Activated T-helper 1 cell treated with anti-CD3 and anti-CD28 coated beads, Interleukin-2, amount 50 U/mL, for 16 hours (primary cell): ENCODE data around the gene LMCD1.

Experiments
- DNase-seq, 2 donors: peaks; one replicate each; pipeline ENCODE4 v3.0.0-alpha.2; 2020; ENCODE audit warnings: low read depth in 1 of 2, low spot score in 1 of 2

LMCD1 gene

DNA sequence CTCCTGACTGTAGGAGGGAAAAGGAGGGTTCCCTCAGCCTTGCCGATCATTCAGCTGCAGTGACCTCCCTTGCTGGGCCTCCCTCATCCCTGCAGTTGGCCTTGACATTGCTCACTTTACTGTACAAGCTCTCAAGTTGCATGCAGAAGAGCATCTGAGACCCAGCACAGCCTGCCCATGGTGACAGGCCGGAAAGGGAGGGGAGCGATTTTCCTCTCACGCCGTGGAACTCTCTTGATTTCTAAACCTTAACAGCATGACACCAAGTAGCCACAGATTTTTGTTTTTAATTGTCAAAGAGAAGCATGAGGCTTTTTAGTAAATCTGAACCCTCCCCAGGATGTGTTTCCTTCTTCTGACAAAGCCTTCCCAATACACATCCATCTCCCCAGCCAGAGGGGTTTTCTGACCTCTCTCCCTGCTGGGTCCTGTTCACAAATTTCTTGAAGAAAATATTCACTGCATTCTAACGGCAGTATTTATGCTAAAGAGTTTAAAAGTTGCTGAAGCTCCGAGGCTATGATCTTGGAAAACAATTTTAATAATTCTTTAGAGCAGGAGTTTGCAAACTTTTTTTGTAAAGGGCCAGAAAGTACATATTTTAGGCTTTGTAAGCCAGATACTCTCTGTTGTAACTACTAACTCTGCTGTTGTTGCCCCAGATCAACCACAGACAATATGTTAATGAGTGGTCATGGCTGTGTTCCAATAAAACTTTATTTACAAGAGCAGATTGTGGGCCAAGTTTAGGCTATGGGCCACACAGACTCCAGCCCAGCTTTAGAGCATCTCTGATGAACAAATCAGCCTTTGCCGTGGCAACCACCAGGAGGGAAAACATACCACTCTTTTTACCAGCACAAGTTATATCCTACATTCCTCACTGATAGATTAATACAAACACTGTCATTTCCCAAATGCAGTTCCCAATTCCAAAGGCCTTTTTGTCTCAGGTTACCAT is 34.8 kb downstream of the LMCD1 start:
- no peak for DNase-seq

DNA sequence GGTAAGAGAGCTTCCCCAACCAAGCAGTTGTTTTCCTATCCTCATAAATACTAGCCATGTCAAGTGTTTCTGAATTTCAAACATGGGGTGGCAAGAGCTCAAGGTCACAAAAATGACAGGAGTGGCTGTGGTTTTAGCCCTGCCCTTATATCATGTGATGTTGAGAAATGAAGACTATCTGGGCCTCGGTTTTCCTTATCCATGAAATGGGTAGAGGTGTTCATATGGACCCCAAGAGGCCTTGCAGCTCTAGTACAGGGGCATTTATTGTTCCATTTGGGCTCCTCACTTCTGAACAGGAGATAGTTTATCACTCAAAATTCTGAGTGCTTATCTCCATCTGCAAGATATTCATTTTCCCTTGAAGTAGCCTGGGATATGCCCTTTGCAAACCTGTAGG is 35.8 kb downstream of the LMCD1 start:
- DNase-seq, result no peak

DNA sequence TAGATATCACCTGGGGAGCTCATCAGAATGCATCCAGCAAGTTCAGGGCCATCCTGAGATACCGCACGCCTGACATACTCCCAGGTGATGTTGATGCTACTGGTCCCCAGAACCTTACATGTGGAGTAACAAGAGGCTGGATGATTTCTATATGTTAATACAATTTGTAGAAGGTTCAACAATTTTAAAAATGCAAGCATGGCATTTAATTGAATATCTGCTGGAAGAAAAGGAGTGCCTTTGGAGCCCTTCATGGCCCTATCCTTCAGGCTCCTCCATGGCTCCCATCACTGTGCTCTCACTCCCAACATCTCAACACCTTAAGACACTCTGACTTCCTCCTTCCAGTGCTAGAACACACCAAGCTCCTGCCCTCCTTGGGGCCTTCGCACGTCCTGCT is 36.6 kb downstream of the LMCD1 start:
- no peak for DNase-seq

DNA sequence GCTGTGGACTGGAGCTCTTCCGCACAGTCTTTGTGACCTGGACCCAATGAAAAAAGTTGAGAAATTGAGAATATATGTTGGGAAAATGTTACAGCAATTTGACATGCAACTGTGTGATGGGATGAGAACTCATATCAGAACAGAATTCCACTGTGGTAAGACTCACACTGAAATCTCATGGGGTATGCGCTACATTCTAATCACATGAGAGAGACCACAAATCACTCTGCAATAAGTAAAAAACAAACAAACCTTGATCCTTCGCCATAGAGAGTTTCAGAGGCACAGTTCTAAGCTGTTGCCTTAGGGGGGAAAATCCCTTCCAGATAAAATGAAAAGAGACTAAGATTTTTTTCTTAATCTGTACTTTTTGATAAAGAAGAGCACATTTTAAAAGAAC is 37.3 kb downstream of the LMCD1 start:
- no peak for DNase-seq

DNA sequence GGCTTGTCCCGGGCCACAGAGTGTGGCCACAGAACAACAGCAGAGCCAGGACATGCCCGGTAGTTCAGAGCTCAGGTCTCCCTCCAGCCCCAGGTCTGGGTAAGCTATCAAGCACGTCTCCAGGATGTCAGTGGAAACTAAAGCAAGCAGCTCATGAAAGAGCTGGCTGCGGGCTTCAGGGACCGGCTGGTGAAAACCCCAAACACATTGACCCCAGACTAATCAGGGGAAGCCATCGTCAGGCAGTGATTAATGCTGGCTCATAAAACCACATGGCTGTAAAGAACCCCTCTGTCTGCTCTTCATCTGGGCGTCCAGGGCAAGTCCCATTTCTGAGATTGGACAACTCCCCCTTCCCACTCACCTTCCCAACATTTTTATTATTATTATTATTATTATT is 37.8 kb downstream of the LMCD1 start:
- no peak for DNase-seq

DNA sequence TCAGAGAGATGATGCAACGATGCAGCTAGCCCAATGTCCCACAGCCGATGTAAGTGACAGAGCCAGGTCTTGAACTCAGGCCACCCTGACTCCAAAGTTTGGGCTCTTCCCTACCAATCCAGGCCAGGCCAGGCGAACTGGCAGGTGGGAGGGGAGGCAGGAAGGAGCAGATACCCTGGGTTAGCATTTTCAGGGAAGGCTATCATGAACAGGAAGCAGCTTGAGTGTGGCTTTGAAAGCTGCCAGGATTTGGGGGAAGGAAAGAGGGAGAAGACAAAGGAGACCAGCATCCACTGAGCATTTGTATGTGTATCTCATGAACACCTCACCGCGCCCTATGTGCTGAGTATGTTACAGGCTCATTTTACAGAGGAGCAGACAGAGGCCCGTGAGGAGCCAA is 38.8 kb downstream of the LMCD1 start:
- no peak for DNase-seq

DNA sequence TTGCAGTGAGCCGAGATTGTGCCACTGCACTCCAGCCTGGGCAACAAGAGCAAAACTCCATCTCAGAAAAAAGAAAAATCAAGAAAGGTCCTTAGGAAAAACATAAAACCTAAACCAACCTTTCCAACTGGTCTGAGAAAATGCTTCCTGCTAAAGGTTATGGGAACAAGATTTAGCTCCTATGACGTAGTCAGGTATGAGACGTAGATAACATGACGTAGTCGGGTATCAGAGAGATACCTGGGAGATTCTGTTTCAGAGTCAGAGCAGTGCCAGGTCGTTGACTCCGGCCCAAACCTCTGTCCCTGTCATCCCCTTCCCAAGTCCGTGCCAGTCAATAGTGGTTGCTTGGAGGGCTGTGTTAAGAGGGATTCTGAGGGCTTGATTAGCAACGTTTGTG is 39.9 kb downstream of the LMCD1 start:
- no peak for DNase-seq

DNA sequence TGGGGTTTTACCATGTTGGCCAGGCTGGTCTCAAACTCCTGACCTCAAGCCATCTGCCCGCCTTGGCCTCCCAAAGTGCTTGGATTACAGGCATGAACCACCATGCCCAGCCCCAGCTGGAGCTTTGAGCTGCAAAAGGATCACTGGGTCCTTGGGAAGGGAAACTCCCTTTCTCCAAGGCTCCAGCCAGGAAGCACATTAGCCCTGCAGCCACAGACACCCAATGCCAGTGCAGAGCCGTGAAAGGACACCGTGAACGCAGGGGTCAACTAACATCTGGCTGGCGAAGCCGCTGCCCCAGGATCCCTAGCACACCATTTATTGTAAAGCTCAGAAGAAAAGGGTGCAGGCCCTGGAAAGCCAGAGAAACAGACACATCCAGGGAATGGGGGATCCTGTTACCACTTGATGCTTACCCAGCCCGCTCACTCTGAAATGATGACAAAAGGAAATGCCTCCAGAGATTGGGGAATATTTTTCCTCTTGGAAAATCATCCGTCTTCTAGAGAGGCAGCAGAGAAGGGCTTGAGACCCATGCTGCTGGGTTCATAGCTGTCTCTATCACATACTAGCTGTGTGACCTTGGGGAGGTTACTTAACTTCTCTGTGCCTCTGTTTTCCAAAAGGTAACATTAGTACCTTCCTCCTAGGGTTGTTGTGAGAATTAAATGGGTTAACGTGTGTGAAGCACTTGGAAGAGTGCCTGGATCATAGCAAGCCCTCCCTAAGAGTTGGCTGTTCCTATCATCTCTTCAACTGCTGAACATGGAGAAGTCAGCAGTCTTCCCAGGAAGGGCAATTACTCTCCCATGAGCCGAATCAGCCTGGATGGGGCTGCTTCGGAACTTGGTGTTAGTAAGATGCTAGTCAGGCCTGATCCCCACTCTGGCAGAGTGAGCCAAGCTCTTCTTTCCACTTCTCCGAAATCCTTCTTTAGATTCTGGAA is 40.8 kb downstream of the LMCD1 start:
- DNase-seq, result no peak

DNA sequence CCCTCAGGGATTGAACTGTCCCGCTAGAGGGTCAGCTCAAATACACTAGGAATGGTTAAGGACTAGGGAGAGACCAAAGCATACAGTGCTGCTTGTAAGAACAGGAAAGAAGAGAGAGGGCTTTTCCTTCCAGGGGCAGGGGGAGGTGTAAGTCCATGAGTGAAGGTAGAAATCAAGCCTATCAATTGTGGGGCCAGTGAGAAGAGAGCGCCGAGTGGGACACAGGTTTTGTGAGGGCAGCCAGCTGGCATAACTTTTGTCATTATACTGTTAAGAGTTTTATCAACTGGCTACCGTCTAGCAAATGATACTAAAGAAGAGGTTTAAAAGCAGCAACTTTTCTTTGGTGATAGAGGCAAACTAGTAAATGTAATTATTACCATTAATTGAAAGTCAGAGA is 45.0 kb downstream of the LMCD1 start:
- DNase-seq, result no peak

DNA sequence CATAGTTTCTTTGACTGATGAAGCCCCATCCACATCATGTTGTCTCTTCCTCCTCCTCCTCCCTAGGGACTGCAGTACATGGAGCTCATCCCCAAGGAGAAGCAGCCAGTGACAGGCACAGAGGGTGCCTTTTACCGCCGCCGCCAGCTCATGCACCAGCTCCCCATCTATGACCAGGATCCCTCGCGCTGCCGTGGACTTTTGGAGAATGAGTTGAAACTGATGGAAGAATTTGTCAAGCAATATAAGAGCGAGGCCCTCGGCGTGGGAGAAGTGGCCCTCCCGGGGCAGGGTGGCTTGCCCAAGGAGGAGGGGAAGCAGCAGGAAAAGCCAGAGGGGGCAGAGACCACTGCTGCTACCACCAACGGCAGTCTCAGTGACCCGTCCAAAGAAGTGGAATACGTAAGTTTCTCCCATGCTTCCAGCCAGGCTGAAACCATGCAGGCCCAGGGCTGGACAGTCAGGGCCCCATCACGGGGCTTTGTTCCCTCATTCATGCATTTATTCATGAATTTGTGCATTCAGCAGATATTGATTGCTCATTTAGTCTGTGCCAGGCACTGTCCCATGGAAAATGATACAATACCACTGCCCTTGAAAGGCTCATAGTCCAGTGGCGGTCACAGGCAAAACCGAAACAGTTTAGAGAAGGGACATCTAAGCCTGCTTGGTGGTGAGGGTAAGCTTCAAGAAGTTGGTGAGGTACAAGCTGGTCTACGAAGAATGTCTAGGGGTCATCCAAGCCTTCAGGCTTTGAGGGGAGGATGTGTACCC is 47.1 kb downstream of the LMCD1 start:
- no peak for DNase-seq

DNA sequence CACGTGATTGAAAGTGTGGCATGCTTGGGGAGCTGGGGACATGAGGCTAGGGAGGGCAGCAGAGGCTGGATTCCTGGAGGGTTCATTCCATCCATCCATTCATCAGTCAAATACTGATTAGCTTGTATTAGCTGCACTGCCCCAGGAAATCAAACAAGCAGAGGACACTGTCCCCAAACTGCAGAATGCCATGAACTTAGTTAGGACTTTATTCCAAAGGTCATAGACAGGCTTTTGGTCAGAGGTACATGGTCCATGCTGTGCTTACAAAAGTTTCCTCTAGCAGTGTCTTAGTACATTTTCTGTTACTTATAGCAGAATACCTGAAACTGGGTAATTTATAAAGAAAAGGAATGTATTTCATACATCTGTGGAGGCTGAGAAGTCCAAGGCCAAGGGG is 47.7 kb downstream of the LMCD1 start:
- no peak for DNase-seq

DNA sequence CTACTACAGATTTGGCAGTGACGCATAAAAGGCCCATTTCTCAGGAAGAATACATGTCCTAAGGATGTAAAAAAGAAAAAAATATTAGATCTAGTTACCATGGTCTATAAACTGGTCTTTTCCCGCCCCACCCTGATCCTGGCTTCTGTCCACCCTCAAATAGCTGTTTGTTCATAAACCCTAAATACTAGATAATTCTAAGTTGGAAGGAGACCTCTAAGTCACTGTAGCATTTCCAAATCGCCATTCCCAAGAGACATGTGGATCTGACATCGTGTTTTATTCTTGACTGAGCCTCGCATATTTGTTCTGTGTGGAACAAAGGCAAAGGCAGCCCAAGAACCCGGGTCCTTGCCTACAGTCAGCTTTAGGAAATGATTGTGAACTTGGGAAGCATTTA is 49.0 kb downstream of the LMCD1 start:
- DNase-seq, result no peak

DNA sequence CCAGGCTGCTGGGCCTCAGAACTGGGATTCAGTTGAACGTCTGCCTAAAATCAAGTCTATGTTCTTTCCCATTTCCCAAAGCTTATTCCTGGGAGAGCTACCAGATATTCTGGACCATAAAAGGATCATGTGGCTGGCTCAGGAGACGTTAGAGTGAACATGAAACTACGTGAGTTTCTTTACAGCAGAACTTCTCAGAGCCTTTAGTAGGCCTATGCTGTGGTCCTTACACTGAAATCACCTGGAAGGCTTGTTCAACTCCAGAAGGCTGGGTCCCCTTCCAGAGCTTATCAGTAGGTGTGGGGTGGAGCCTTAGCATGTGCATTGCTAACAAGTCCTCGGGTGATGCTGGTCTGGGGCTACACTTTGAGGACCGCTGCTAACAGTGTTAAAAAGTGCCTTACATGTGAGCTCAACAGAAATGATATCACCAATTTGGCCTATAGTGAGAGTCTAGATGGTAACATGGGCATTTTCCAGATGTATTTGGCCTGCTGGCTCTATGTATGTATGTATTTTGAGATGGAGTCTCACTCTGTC is 50.7 kb downstream of the LMCD1 start:
- no peak for DNase-seq

DNA sequence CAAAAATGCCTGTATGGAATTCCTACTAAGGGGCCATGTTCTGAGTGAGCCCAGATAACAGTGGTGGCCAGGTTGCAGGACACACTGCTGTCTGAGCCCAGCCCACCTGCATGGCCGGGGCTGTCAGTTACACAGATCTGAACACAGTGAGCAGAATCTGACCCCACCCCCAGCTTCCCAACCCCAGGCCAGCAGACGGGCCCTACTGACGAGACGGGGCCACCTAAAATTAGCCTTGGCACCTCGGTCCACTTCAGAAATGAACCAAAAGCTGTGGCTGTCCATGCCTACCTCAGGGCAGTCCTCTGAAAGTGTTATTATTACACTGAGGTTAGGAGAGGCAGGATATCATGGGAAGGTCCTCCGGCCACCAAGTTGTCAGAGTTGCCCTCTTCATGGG is 51.8 kb downstream of the LMCD1 start:
- no peak for DNase-seq

DNA sequence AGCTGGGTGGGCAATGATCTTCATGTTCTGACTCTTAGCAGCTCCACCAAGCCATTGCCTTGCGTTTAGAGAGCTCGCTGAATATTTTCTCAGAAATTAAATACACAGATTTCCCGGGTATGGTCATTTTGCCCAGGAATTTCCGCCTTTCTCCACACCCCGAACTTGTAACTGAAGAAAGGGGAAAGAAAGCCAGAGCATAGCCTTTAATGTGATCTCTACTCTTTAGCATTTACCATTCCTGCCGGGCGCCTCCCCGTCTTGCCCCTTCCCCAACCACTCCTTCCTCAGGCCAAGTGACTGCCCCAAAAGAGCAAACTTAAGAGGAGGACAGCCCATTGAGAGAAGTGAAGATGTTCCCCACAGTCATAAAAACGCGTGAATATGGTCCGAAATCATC is 53.1 kb downstream of the LMCD1 start:
- no peak for DNase-seq

DNA sequence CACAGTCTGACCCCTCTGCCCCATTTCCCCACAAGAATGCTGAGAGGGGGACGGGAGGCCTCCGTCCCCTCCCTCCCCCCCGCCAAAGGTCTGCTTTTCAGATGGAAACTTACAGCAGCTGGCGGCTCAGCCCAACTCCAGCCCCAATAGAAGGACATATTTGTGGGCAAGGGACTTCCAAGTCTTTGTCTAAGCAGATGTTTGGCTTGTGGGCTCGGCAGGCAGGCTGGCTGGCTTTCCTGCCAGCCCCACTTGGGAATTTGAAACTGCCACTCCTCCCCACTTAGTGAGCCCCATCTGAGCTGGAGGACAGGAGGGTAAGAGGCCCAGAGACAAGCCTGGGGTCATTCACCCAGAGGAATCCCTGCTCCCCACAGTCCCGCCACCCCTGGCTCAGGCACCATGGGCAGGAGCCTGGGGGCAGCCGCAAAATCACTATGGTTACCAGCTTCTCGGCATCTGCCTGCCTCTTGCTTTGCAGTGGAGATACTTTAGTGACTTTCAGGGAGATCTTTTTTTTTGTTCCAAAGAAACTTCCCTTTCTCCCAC is 53.6 kb downstream of the LMCD1 start:
- no peak for DNase-seq

DNA sequence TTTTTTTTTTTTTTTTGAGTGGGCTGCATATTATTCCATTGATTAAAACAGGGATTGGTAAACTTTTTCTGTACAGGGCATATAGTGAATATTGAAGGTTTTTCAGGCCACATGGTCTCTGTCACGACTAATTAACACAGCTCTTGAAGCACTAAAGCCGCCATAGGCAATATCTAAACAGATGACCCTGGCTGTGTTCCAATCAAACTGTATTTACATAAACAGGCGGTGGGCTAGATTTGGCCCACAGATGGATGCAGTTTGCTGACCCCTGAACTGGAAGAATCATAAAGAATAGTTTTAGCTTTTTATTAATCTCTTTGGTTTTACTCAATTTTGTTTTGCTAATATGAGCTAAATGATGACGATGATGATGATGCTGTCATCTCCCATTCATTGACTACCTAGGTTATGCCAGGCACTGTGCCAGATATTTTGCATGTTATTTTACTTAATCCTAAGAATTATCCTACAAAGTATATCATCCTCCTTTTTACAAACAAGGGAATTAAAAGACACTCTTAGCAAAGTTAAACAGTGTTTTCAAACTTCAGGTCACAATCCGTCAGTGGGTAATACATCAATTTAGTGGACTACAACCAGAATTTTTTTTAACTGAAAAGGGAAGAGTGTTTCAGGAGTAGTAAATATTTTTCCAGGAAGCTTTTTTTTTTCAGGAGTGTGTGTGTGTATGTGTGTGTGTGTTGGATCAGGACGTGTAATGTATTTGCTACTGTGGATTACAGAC is 54.3 kb downstream of the LMCD1 start:
- no peak for DNase-seq

DNA sequence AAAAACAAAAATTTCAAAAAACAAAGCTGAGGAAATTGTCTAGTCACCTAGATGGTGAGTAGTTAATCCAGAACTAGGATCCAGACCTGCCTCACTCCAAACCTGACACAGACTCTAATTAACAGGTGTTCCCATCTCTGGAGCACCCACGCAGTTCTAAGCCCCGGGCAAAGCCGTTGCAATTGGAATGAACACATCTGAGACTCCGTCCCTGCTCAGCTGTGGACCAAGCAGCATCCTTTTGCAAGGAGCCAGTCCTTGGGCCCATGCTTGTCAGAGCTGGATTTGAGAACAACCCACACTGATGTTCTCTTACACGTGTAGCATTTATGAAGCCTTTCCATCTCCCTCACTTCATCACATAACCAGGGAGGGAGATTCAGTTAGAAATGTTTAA is 54.8 kb downstream of the LMCD1 start:
- no peak for DNase-seq

DNA sequence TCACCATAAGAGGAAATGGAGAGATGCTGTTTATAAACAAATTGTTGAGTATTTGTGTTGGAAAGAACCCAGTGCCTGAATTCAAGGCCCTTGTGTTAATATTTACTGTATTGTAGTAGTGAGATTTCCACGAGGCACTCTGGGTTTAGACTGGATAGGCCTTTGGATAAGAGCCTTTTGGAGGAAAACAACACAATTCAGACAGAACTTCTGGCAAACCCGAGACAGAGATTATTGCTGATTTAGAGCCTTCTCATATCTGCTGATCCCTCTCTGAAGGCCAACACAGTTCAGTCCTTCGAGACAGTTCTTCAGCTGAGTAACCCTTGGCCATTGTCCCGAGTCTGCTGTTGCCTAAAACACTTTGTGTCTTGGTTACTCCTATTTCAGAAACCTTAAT is 55.7 kb downstream of the LMCD1 start:
- DNase-seq, result no peak

DNA sequence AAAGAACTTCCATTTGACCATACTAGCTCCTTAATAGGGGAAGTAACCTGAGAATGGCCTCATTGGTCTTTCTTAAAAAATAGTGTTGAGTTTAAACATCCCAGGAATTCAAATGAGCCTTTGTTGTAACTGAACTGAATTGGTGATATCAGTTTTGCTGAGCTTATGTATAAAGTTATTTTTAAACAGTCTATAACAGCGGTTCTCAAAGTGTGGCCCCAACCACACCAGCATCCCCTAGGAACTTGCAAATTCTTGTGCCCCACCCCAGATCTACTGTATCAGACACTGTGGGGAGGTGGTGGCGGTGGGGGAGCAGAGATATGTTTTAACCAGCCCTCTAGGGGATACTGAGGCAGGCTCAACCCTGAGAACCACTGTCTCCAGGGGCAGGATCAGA is 57.0 kb downstream of the LMCD1 start:
- DNase-seq, result no peak
